Lower lobe of right lung (tissue), 2 donors: ENCODE results near the gene CELF4. TPM values are rescaled to one million over a fixed set of nuclear protein-coding genes. Genes with fewer than 3 reads are reported as not detected.

Experiments used
- ATAC-seq, 2 donors: fragments of 200-7000 bp; cut with Tn5 transposase; one replicate each; pipeline ENCODE4 v1.9.1; 2020 to 2022; ENCODE audit warnings: mild to moderate bottlenecking in 2 of 2, moderate library complexity in 2 of 2
- DNase-seq: peaks from one replicate; pipeline ENCODE4 v3.0.0-alpha.2; 2020
- H3K27ac ChIP-seq: fragments of 200-600 bp; one replicate; pipeline ENCODE4 v1.8.0; 2022
- H3K27me3 ChIP-seq: fragments of 200-600 bp; one replicate; pipeline ENCODE4 v1.8.0; 2022; ENCODE audit warnings: low read depth
- H3K36me3 ChIP-seq: fragments of 200-600 bp; one replicate; pipeline ENCODE4 v1.8.0; 2022; ENCODE audit warnings: mild to moderate bottlenecking
- H3K4me1 ChIP-seq: fragments of 200-600 bp; one replicate; pipeline ENCODE4 v1.8.0; 2022
- H3K4me3 ChIP-seq: fragments of 200-600 bp; one replicate; pipeline ENCODE4 v1.8.0; 2022; ENCODE audit warnings: mild to moderate bottlenecking
- H3K9me3 ChIP-seq: fragments of 200-600 bp; one replicate; pipeline ENCODE4 v1.8.0; 2022
- CTCF ChIP-seq: fragments of 200-600 bp; IDR thresholded peaks from one replicate; pipeline ENCODE4 v1.8.0; 2022; ENCODE audit warnings: antibody characterized with exemption, mild to moderate bottlenecking
- intact Hi-C: fragments of 100-400 bp; cut with DNase I; formaldehyde crosslinking; loops from one replicate; pipeline ENCODE4 v1.11.0; 2022
- total RNA-seq: library from RNA; stranded (reverse); fragmentation: NEBNext Ultra II Directional; extraction: Animal tissue kit (Norgen Biotek cat#: 25700); gene quantifications from one replicate; pipeline ENCODE4 v1.2.1, GENCODE V29; 2021
- donor health status: DM: no; HTN: yes; CAD: no; lungs with severe emphysema.

Gene CELF4
- total RNA-seq, 1 donor from 2014 or later = 0.38 TPM

GRCh38 chr18:37398248-37398920 is 167.2 kb downstream of the CELF4 start:
- Histone ChIP-seq H3K4me3 (no peak overlapping the region), H3K36me3 (no peaks in the 10 kb centered on the region), H3K27me3 (no peaks in the 10 kb centered on the region), H3K4me1 (peaks cover 13% of the 10 kb centered on the region), H3K9me3 (no peaks in the 10 kb centered on the region), H3K27ac (no peak overlapping the region)
- no peak for TF ChIP-seq CTCF
- ATAC-seq (no peak), DNase-seq (no peak)
- intact Hi-C loops = no loop called here

- TF ChIP-seq CTCF = no peak
- no peaks in the 10 kb centered on the region for H3K36me3 ChIP-seq
- no peak overlapping the region for H3K4me3 ChIP-seq
- H3K27me3 ChIP-seq = no peaks in the 10 kb centered on the region
- no peak for ATAC-seq
- H3K4me1 ChIP-seq = peaks cover 14% of the 10 kb centered on the region
- no peak for DNase-seq
- no peaks in the 10 kb centered on the region for H3K9me3 ChIP-seq
- intact Hi-C loops = no loop called here
- no peak overlapping the region for H3K27ac ChIP-seq
Measured at GRCh38 chr18:37397814-37398213, 167.8 kb downstream of the CELF4 start.

DNA sequence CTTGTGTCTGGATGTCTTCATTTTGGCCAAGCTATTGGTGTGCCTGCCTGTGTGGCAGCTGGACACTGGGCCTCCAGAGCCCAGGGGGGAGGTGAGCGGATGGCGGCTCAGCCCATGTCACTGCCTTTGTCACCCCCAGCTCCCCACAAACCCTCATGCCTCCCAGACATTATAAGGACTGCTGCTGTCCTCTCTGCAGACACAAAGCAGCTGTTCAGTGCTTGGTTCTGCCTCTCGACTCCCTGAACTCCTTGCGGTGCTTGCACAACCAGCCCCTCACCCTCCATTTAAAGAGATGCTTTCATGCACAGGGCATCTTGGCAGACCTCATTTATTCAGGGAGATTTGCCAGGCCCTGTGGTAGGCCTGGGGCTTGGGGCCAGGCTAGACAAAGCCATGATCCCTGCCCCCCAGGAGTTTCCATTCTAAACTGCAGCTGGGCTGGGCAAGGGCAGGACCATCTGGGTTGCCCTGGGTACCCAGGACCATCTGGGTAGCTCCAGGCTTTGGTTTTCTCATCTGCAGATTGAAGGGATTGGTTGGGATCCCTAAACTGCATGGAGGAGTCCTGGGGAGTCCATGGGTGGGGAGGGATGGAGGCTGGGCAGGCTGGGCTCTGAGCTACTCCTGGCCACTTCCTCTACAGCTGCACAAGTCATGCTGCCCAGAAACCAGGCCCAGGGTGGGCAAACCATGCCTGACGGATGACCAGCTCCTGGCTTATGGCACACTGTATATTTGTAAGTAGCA is 168.5 kb downstream of the CELF4 start:
- ATAC-seq = no peak
- H3K4me3 ChIP-seq = no peak overlapping the region
- no peaks in the 10 kb centered on the region for H3K9me3 ChIP-seq
- no peak for DNase-seq
- intact Hi-C loops = no loop called here
- peaks cover 14% of the 10 kb centered on the region for H3K4me1 ChIP-seq
- H3K36me3 ChIP-seq = no peaks in the 10 kb centered on the region
- H3K27ac ChIP-seq = no peak overlapping the region
- H3K27me3 ChIP-seq = no peaks in the 10 kb centered on the region
- TF ChIP-seq CTCF = no peak

- no peak for TF ChIP-seq CTCF
- Histone ChIP-seq H3K27ac (no peak overlapping the region), H3K4me1 (peaks cover 14% of the 10 kb centered on the region), H3K36me3 (no peaks in the 10 kb centered on the region), H3K27me3 (no peaks in the 10 kb centered on the region), H3K4me3 (no peak overlapping the region), H3K9me3 (no peaks in the 10 kb centered on the region)
- intact Hi-C loops = no loop called here
- no peak for DNase-seq
- ATAC-seq = no peak
Measured at GRCh38 chr18:37395631-37396030, 170.0 kb downstream of the CELF4 start.

DNA sequence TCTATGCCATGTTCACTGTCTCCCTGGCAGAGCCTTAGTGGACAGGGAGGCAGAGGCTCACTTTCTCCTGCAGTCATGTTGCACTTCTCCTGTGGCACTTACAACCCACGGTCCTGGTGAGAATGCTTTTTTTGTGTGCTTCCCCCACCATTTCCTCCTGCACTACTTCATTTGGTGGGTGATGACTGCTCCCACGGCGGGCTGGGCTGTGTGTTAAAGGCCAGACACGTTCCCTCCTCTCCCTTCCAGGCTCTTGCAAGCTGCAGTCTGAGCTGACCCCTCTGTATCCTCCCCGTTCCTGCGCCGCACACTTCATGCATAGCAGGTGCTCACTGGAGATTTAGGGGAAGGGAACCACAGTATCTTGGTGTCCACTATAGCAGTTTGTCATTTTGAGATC is 170.5 kb downstream of the CELF4 start:
- H3K4me1 ChIP-seq = peaks cover 14% of the 10 kb centered on the region
- intact Hi-C loops = no loop called here
- no peaks in the 10 kb centered on the region for H3K9me3 ChIP-seq
- no peak for ATAC-seq
- H3K4me3 ChIP-seq = no peak overlapping the region
- TF ChIP-seq CTCF = no peak
- peak overlapping the region; percentile 36 for H3K27ac ChIP-seq
- no peak for DNase-seq
- no peaks in the 10 kb centered on the region for H3K36me3 ChIP-seq
- H3K27me3 ChIP-seq = no peaks in the 10 kb centered on the region
